GM12801 (cell line): ENCODE measurements around the gene PLXNC1.

ENCODE experiments used
- CTCF ChIP-seq: IDR thresholded peaks from one replicate; pipeline ENCODE4 v1.5.1; 2011; ENCODE audit warnings: control low read depth; ENCODE audit not compliant: insufficient read length; ENCODE audit errors: extremely low read depth

The PLXNC1 gene

GRCh38 chr12:94178054-94178453, 29.7 kb downstream of the PLXNC1 start:
- TF ChIP-seq CTCF, result no peak

GRCh38 chr12:94178882-94179281, 30.5 kb downstream of the PLXNC1 start:
- no peak for TF ChIP-seq CTCF

GRCh38 chr12:94179723-94180122, 31.3 kb downstream of the PLXNC1 start:
- TF ChIP-seq CTCF, result no peak

- TF ChIP-seq CTCF, result no peak
Measured at GRCh38 chr12:94180558-94181296, 32.4 kb downstream of the PLXNC1 start.

- TF ChIP-seq CTCF, result no peak
Measured at GRCh38 chr12:94182986-94183707, 34.8 kb downstream of the PLXNC1 start.

GRCh38 chr12:94183708-94184379, 35.5 kb downstream of the PLXNC1 start:
- no peak for TF ChIP-seq CTCF

GRCh38 chr12:94184995-94185719, 36.8 kb downstream of the PLXNC1 start:
- no peak for TF ChIP-seq CTCF
